ENCODE data around the gene CLCNKB.

DNA sequence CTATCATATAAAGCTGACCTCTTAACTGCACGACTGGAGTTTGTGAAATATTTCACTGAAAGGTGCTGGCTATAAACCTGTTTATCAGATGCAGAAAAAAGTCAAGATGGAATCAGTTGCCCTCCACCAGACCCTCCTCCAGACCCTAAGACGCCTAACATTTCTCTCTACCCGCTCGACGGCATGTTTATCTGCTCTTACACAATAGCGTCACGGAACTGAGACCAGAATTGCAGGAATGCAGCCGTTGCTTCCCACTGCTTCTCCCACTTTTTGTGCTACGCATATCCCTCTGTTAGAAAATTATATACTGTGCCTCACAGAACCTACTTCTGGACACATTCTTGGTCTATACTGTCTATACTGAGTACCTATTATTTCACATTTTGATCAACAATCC, 58.0 kb downstream of the CLCNKB start:
- TF ChIP-seq POLR2A (IDR thresholded peaks at IDR 0.05) = no peak
- TF ChIP-seq, protein P1, sequence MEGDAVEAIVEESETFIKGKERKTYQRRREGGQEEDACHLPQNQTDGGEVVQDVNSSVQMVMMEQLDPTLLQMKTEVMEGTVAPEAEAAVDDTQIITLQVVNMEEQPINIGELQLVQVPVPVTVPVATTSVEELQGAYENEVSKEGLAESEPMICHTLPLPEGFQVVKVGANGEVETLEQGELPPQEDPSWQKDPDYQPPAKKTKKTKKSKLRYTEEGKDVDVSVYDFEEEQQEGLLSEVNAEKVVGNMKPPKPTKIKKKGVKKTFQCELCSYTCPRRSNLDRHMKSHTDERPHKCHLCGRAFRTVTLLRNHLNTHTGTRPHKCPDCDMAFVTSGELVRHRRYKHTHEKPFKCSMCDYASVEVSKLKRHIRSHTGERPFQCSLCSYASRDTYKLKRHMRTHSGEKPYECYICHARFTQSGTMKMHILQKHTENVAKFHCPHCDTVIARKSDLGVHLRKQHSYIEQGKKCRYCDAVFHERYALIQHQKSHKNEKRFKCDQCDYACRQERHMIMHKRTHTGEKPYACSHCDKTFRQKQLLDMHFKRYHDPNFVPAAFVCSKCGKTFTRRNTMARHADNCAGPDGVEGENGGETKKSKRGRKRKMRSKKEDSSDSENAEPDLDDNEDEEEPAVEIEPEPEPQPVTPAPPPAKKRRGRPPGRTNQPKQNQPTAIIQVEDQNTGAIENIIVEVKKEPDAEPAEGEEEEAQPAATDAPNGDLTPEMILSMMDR (IDR thresholded peaks at IDR 0.05) = no peak
